ENCODE results near the gene ASS1.

GRCh38 chr9:130500340-130501180 is 55.8 kb downstream of the ASS1 start:
- TF ChIP-seq EZH2 (IDR thresholded peaks at IDR 0.05; ENCODE audit: borderline replicate concordance, low read depth, low read length, poor library complexity, severe bottlenecking), result no peak
- TF ChIP-seq CTCF (conservative IDR thresholded peaks at IDR 0.05; ENCODE audit: low read depth, low read length), result no peak
